Stimulated activated CD4-positive, alpha-beta T cell treated with anti-CD3 and anti-CD28 coated beads, Interleukin-15, amount 100 ng/mL, for 1 hour (primary cell): ENCODE measurements around the gene TLE1.

ENCODE experiments used
- DNase-seq, 2 donors: peaks; one replicate each; pipeline ENCODE4 v3.0.0-alpha.2; 2020; ENCODE audit warnings: low read depth in 1 of 2, low spot score in 1 of 2

Gene TLE1

DNA sequence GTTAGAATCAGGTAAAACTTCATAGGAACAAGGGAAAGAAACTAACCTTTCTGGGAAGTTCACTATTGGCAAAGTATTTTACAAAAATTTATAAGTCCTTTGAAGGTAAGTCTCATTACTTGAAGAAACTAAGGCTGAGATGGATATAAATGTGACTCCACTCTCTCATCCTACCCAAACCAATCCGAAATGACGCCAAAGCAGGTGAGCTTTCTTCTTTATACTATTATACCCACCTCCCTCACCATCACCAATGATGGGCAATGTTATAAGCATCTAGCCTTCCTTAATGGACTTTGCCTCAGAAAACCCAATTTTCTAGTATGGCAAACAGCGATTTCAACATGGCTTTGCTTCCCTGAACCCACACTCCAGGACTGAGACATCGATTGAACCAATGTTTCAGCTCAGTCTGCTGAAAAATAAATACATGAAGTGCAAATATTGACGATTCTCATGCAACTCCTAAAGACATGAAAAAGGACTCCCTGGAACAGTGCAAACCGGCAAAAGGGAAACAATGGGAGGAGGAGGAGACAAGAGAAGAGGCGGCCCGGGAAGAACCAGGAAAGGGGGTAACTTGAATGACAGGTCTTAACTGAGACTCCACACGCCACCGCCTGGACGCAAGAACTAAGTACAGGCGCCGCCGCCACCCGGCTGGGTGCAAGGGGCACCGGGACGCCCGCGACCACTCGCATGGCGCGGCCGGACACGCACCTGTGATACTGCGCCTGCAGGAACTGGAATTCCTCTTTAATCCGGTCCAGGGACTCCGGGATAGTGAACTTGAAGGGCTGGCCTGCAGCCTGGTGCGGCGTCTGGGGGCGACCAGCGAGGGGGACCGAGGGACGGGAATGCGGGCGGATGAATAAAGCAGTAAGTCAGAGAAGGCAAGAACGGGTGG lies 2.5 kb downstream of the TLE1 start:
- DNase-seq: no peak

DNA sequence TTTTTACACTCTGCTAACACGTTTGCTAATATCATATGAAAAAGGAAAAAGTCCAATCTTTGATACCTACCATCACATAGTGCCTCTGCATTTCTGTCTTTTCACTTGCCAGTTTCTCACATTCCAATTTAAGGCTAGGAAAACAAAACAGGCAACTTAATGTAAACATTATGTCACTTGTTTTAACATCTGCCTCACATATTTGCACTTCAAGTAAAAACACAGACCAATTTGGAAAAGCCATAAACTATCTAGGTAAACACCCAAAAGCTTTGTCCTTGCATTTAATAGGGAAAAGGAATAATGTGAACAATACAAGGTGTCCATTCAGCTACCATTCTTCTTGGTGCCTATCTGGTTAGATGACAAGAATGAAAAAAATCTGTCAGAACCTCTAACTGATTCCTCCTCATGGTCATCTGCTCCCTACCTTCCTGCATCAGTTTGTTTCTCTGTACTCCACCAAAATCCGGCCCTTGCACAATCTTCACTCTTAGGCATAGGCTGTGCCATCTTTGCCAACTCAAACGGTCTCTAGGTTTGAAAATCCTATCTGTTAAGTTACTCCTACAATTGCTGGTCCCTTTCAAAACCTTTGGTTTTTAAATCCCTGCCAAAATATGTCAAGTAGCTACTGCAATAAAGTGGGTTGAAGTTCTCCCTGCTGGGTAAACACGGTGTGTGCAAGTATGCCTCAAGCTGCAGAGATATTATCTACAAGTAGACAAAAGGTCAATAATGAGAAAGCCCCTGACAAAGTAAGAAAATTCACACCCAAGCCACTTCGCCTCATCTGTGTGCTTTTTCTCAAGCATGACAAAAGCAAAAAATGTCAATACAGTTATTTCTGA lies 3.4 kb downstream of the TLE1 start:
- no peak for DNase-seq

DNA sequence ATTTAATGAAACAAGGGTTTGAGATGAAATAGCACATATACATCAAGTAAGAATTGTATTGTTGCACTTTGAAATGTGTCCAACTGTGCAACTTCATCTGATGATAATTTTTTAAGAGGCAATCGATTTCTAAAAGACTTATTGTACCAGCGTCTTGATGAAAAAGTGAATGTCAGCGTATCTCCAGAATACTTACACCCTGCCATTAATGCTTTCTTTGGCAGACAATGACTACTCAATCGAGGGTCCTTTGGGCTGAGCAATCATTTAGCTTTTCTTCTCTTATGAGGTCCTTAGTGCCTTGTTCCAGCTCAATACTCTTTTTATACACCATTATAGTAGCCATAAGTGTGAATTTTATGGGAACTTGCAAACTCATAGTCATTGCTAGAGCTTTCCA lies 4.7 kb downstream of the TLE1 start:
- DNase-seq: no peak

DNA sequence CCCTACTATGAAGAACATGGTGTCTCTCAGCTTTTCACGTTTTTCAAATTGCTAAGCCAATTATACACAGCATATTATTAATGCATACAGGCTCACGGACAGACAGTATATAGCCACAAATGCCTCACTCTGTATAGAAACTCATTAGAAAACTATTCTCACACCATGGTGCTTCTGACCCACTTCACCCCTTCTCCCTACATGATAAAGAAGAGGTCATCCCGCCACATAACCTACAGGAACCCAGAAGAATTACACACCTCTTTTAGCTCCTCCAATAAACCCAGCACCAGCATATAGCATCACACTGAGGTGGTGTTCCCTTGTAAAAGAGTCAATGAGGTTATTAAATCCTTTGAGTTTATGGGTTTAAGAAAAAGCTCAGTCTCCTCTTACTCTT lies 5.6 kb downstream of the TLE1 start:
- no peak for DNase-seq

DNA sequence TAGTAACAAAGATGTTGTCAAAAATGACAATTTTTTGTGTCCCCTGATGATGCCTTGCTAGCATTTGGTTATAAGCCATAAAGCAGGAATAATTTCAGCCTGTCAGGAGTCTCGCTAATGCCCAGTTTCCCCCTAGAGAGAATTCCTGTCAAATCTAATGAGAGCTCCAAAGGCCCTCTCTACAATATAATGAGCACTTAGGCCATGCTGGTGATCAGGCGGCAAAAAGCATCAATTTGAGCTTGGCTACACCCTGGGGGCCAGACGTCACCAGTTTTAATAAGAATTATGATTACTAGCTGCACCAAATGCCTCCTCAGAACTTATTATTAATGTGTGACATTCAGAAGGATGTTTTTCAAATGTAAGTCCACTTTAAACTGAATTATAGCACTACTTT lies 6.1 kb downstream of the TLE1 start:
- no peak for DNase-seq

DNA sequence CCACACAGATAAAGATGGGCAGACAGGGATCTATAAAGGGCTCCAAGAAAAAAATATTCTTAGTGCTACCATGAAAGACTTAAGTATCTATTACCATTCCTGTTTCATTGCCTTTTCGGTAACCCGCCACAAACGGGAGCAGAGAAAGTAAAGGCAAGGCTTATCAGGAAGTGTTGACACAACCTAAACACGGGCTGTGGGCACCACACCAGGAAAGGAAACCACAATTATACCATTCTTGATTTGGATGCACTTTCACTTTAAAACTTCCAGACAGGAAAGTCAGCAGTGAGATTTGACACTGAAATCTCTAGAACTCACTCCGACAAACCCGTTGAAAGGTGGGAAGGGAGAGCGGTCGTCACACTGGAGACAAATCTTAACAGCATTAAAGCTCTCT lies 6.5 kb downstream of the TLE1 start:
- no peak for DNase-seq

DNA sequence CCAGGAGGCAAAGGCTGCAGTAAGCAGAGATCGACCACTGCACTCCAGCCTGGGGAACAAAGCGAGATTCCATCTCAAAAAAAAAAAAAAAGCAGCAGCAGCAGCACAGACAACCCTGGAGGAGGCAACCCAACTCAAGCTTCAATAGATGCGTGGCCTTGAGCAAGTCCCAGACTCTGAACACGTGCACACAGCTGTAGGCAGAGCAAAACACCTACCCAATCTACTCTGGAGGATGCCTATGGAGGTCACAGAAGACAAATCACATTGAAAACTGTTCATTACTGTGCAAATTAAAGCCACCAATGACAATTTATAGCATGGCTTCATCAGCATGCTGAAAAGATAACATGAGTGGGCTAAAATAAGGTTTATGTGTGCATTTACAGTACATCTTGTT lies 7.2 kb downstream of the TLE1 start:
- no peak for DNase-seq

DNA sequence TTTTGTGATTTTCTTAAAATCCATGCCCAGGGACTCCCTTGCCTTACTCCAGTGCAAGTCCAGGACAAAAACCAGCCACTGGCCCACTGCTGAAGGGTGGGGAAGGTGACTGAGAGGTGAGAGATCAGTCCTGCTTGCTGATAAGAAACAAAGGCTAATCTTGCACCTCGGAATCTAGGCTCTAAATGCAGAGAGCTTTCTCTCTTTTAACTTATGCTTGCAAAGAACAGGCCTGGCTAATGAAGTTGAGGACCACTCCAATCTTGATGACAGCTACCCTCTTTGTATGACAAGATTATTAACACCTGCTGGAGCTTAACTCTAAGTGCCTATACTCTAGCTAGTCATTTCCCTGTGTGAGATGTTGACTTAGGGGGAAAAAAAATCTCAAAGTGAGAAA lies 8.8 kb downstream of the TLE1 start:
- no peak for DNase-seq

DNA sequence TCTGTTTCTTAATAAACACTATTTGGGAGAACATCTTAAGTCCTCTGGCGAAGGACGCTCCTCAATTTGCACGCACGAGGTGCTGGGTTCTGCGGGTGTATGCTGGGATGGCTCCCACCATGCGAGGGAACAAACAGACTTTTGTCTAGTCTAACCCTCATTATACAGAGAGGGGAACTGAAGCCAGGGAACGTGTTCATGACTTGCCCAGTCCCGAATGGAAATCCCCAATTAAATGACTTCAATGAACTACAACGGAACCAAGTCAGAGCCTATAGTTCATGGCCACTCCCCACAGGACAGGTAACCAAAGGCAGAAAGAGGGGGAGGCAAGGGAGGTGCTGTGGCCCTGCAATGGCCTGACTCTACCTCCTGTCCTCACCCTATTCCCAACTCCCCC lies 9.3 kb downstream of the TLE1 start:
- DNase-seq: no peak

DNA sequence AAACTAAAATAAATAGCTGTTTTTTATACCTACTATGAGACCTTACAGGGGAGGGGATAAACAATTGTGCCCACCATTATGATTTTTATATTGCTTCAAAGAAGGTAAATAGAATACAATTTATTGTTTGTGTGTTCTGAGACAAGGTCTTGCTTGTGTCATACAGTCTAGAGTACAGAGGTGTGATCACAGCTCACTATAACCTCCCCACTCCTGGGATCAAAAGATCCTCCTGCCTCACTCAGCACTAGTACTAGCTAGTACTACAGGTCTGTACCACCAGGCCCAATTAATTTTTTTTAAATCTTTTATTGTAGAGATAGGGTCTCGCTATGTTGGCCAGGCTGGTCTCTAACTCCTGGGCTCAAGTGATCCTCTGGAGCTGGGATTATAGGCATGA lies 11.3 kb downstream of the TLE1 start:
- no peak for DNase-seq

DNA sequence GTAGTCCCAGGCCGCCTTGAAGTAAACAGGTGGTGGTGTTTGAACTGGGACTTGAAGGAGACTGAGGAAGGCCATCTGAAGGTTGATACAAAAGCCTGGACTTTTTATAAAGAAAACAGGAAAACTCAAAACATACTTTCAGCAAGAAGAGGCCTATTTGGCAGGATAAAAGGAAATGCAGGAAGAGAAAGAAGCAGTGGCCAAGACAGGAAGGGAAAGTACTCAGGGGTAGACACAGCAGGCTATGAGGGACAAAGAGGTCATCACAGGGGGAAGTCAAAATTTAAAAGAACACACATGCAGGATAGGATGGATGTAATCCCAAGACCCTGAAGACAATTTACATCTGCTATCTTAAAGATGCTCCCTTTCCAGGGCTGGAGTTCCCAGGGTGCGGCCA lies 13.0 kb downstream of the TLE1 start:
- no peak for DNase-seq

DNA sequence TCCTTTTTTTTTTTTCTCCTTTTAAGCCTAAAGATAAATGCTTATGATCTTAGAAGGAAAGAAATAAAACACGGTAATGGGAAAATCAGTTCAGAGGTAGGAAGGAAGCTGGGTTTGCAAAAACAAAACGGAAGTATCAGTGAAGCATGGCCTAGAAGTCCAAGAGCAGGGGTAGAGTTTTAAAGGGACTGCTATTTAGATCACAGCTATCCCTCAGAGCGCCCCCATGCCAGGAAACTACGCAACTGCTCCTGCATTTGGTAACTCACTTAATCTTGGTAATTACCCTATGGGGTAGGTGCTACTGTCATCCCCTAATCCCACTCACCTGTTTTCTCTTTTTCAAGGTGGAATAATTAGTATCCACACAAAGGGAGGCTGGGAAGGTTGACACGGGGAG lies 16.0 kb downstream of the TLE1 start:
- no peak for DNase-seq

DNA sequence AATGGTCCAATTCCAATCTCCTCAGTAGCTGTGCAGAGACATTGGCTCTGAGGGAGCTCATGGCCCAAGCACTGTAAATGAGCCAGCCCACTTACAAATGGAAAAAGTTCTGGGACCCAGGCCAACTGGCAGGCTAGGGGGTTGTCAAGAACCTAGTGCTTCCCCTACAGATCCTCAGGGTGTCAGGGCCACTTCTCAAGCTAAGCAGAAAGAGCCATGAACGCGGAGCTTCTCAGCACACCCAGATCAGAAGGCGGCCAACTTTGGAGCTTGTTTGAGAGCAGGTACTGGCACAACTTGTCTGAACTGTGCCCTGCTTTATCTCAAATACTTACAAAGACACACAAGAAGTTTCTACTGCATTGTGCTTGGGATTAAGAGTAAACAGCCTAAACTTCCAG lies 17.5 kb downstream of the TLE1 start:
- DNase-seq: no peak

DNA sequence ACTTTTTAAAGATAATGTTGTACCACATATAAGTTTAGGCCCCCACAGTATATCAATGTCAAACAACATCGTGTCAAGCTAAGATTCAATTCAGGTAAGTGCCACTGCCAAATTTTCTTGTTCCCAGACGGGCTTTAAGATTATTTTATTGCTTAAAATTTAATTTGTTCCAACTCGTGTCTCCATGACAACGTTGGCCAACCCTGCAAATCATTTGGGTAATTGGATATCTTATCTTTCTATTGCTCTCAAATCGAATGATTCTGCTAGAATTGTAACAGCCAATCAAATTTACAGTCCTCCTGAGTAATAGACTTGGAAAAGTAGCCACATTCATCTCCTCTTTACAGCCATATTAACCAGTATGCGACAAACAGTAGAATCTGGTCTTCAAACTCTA lies 19.5 kb downstream of the TLE1 start:
- DNase-seq: no peak

DNA sequence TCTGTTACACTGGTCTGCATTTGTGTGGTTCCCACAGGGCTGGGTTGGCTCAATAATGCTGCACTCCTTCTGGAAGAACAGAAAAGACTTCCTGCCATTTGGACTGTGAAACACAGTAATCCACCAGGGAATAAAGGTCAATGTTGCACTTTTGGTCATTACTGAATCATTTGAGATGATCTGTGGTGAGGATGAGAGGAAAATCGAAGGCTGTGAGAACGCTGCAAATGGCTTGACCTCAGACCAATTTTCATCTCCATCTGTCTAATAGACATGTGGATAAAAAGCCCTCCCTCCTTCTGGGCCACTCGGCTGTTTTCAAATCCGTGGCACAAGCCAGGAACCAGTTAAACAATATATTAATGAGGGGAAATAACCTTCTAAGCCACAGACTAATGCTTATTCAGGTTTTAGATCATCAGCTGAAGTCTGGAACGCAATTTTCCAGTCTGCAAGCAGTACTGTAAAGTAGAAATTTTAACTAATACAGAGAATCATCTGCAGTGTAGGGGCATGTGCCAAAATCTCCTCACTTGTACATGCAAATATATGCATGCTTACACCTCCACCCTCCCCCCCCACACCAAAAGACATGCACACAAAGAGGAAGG lies 20.2 kb downstream of the TLE1 start:
- DNase-seq: no peak

DNA sequence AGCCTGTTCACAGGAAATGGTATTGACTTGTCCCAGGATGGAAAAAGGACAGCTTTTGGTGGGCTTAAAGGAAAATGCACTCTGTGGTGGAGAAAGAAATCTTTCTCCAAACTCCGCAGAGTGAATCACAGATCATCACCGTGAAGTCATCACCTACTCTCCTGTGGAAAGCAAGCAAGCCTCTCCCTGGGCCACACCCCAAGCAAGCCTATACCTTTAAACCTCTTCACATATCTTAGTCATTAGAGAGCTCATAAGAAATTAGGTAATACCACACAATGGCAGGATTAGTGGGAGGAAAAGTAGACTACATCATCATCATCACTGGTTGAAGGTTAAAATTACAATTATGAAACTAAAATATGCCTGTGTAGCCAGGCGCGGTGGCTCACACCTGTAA lies 23.2 kb downstream of the TLE1 start:
- no peak for DNase-seq

DNA sequence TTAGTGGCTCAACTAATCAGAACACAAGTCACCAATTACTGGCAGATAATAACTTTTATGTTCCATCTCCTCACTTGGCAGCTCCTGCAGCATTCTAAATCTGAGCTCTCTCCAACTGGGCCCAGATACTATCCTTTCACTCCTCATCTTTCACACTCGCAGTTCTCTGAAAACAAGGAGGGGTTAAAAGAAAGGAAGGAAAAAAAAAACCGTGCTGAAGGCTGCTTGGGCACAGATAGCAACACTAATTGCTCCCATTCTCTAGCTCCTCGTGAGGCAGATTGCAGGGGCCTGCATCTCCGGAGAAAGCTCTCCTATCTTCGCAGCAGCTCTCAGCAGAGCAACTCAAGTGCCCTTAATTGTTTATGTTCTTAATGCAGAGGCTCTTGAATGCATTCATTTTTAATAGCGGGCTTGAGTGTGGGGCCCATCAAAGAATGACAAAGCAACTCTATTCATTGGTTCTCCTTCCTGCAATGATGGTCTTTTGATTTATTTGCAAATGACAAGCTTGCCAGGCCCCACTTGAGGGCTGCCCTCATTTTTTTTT lies 23.9 kb downstream of the TLE1 start:
- no peak for DNase-seq

DNA sequence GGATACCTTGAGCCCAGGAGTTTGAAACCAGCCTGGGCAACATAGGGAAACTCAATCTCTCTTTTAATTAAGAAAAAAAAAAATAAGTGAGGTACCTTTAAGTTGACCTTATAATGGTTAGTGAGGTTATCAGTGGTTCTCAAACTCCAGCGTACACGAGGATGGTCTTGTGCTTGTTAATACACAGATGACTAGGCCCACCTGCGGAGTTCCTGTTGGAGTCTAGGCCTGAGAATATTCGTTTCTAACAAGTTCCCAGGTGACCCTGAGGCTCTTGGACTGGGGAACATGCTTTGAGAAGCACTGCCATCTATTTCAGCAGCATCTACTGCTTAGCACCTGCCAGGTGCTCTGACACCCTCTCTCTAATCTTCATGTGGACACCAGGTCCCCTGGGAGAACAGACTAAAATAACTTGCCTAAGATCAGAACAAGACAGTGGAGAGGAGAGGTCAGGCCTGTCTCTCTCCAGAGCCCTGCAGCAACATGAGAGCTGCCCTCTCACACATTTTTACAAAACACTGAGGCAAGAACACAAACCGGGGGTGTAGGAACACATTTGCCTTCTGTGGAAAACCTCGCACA lies 24.6 kb downstream of the TLE1 start:
- DNase-seq: no peak

DNA sequence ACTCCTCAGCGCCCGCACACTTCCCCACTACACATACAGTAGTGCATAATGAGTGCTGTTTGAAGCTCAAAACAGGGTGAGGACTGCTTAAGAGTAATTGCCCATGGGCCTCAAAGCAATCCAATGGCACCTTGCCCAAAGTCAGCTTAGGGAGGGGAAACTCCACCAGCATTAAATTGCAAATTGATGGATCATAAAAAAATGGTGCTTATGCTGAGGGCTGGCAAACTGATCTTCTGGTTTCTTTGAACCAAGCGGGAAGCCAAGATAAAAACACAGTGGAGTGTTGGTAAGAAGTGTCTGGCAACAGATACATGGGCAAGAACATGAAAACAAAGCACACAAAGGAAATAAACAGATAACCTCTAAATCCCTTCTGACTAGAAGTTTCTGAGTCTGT lies 28.0 kb downstream of the TLE1 start:
- no peak for DNase-seq

DNA sequence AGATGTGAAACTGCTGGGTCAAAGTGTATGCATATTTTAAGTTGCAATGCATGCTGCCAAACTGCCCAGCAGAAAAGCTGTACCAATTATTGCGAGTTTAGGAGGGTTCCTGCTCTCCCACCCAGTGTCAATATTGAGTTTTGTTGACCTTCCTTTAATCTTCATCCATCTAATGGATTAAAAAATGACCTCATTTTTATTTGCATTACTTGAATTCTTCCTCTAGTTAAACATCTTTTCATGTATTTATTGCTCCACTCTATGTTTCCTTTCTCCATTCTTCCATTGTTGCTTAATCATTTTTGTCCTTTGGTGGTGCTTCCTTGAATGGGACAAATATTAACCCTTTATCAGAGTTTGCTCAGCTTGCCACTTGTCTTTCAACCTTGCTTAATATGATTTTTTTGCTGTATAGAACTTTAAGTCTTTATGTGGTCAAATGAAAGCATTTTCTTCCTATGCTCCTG lies 32.4 kb downstream of the TLE1 start:
- no peak for DNase-seq

DNA sequence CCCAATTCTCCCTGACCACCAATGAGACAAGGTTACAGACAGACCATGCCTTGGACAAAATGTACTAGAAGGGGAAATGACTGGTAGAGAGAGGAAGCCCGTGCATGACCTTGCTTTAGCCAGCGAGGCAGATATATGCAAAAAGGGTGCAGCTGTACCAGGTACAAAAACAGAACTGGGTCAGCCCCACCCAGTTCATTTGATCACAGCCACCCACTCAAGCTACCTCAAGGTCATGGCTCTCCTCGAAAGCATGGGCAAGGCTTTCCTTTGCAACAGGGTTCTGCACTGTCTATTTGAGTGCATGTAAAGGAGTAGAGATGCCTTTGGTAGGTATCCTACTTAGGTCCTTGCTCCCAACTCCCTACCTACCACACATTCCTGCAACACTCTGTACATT lies 33.3 kb downstream of the TLE1 start:
- no peak for DNase-seq
